GM21576 (cell line): ENCODE measurements around the gene DNPEP.

ENCODE experiments used
- ATAC-seq: cut with Tn5 transposase; IDR thresholded peaks from one replicate; pipeline ENCODE4 v1.9.1; 2021; ENCODE audit warnings: mild to moderate bottlenecking, moderate library complexity; ENCODE audit not compliant: unreplicated experiment

DNPEP gene

GRCh38 chr2:219387306-219388120 lies at the start of gene DNPEP:
Gene DNPEP, minus strand, starts transcription at chr2:219387912. Its CDS starts 118 bp downstream, at chr2:219387794.
- peak; percentile 47 for ATAC-seq

- ATAC-seq, result no peak
Observed at GRCh38 chr2:219437141-219437540, 49.4 kb upstream of the DNPEP start.

GRCh38 chr2:219436491-219436890 lies 48.8 kb upstream of the DNPEP start:
- no peak for ATAC-seq

- ATAC-seq, result no peak
Observed at GRCh38 chr2:219435701-219436100, 48.0 kb upstream of the DNPEP start.

- ATAC-seq, result no peak
Observed at GRCh38 chr2:219434718-219435525, 47.2 kb upstream of the DNPEP start, which contains the start of gene SPEG. Gene SPEG, plus strand, starts transcription at chr2:219434843. Its CDS starts 135 bp downstream, at chr2:219434978.

- no peak for ATAC-seq
Observed at GRCh38 chr2:219434468-219434717, 46.7 kb upstream of the DNPEP start.

- no peak for ATAC-seq
Observed at GRCh38 chr2:219433666-219434467, 46.2 kb upstream of the DNPEP start.

GRCh38 chr2:219430633-219431615 lies 43.2 kb upstream of the DNPEP start:
- no peak for ATAC-seq

- ATAC-seq, result no peak
Observed at GRCh38 chr2:219429958-219430606, 42.4 kb upstream of the DNPEP start.

GRCh38 chr2:219428469-219428868 lies 40.8 kb upstream of the DNPEP start:
- no peak for ATAC-seq

- no peak for ATAC-seq
Observed at GRCh38 chr2:219426534-219427136, 38.9 kb upstream of the DNPEP start.

- ATAC-seq, result no peak
Observed at GRCh38 chr2:219426068-219426443, 38.3 kb upstream of the DNPEP start.

- ATAC-seq, result no peak
Observed at GRCh38 chr2:219425238-219426067, 37.7 kb upstream of the DNPEP start.

GRCh38 chr2:219423652-219424377 lies 36.1 kb upstream of the DNPEP start:
- ATAC-seq, result no peak

GRCh38 chr2:219422952-219423534 lies 35.3 kb upstream of the DNPEP start:
- no peak for ATAC-seq

- no peak for ATAC-seq
Observed at GRCh38 chr2:219421323-219421722, 33.6 kb upstream of the DNPEP start.

GRCh38 chr2:219420687-219421086 lies 33.0 kb upstream of the DNPEP start:
- no peak for ATAC-seq
